Stimulated activated CD4-positive, alpha-beta T cell treated with anti-CD3 and anti-CD28 coated beads, Interleukin-12 subunit alpha, Interleukin-12 subunit beta, amount 100 ng/mL, for 4 hours (primary cell): Measurements from ENCODE around the gene ZG16.
"Not testable (repeated sequence)": the region's sequence is repeated elsewhere in the genome, so short reads cannot be mapped to it uniquely, and the experiment has no call there.

Experiments used
- DNase-seq: peaks from one replicate; pipeline ENCODE4 v3.0.0-alpha.2; 2020

The ZG16 gene

GRCh38 chr16:29789775-29790182, 11.7 kb downstream of the ZG16 start:
- DNase-seq: no peak

GRCh38 chr16:29790183-29790948, 12.3 kb downstream of the ZG16 start, which contains the start of gene KIF22:
KIF22 (plus strand) TSS chr16:29790751; CDS start chr16:29790760, 9 bp downstream.
- peak; percentile 100 for DNase-seq

- DNase-seq: no peak
Measured at GRCh38 chr16:29790949-29791844, 13.1 kb downstream of the ZG16 start.

- DNase-seq: no peak
Measured at GRCh38 chr16:29791845-29792807, 14.1 kb downstream of the ZG16 start.

- DNase-seq: not testable (repeated sequence)
Measured at GRCh38 chr16:29793153-29793552, 15.1 kb downstream of the ZG16 start.

GRCh38 chr16:29794231-29794710, 16.2 kb downstream of the ZG16 start:
- no peak for DNase-seq

- no peak for DNase-seq
Measured at GRCh38 chr16:29802416-29802935, 24.4 kb downstream of the ZG16 start.

- DNase-seq: no peak
Measured at GRCh38 chr16:29804020-29804419, 26.0 kb downstream of the ZG16 start.

GRCh38 chr16:29804455-29805231, 26.6 kb downstream of the ZG16 start:
- no peak for DNase-seq

- DNase-seq: peak; percentile 98
Measured at GRCh38 chr16:29805232-29806098, 27.4 kb downstream of the ZG16 start.

GRCh38 chr16:29806099-29806579, 28.1 kb downstream of the ZG16 start, which contains the start of gene MAZ:
MAZ (plus strand) TSS chr16:29806529; CDS start chr16:29806702, 173 bp downstream.
- DNase-seq: peak; percentile 80

GRCh38 chr16:29806641-29807425, 28.8 kb downstream of the ZG16 start:
- DNase-seq: peak; percentile 58

GRCh38 chr16:29807426-29808218, 29.6 kb downstream of the ZG16 start:
- DNase-seq: peak; percentile 83

- no peak for DNase-seq
Measured at GRCh38 chr16:29808219-29808900, 30.3 kb downstream of the ZG16 start.

- no peak for DNase-seq
Measured at GRCh38 chr16:29809031-29809747, 31.1 kb downstream of the ZG16 start.

- no peak for DNase-seq
Measured at GRCh38 chr16:29809850-29810698, 32.0 kb downstream of the ZG16 start.
